WI38 (cell line): ENCODE data around the gene HNRNPAB.

Experiments
- H3K4me3 ChIP-seq: 2 replicates; pipeline ENCODE4 v1.5.1; 2011; ENCODE audit warnings: low read depth, mild to moderate bottlenecking, control low read depth, low read length
- CTCF ChIP-seq: IDR thresholded peaks from 2 replicates; pipeline ENCODE4 v1.5.1; 2012; ENCODE audit warnings: low read depth, mild to moderate bottlenecking, control low read depth, low read length

HNRNPAB gene

GRCh38 chr5:178240341-178240741, 36.0 kb downstream of the HNRNPAB start:
- TF ChIP-seq CTCF: no peak
- H3K4me3 ChIP-seq: no peak overlapping the region

- no peak for TF ChIP-seq CTCF
- no peak overlapping the region for H3K4me3 ChIP-seq
Measured at GRCh38 chr5:178240766-178241165, 36.4 kb downstream of the HNRNPAB start.

- H3K4me3 ChIP-seq: no peak overlapping the region
- TF ChIP-seq CTCF: no peak
Measured at GRCh38 chr5:178241231-178241663, 36.9 kb downstream of the HNRNPAB start.

- TF ChIP-seq CTCF: no peak
- H3K4me3 ChIP-seq: no peak overlapping the region
Measured at GRCh38 chr5:178241688-178242231, 37.4 kb downstream of the HNRNPAB start.

- TF ChIP-seq CTCF: no peak
- no peak overlapping the region for H3K4me3 ChIP-seq
Measured at GRCh38 chr5:178242416-178242815, 38.1 kb downstream of the HNRNPAB start.

GRCh38 chr5:178244576-178244975, 40.2 kb downstream of the HNRNPAB start:
- TF ChIP-seq CTCF: no peak
- H3K4me3 ChIP-seq: no peak overlapping the region

- H3K4me3 ChIP-seq: no peak overlapping the region
- no peak for TF ChIP-seq CTCF
Measured at GRCh38 chr5:178245389-178245788, 41.1 kb downstream of the HNRNPAB start.
